Sigmoid colon (tissue), 7 donors: ENCODE measurements around the gene SNCB. TPM values are rescaled to one million over a fixed set of nuclear protein-coding genes. Genes with fewer than 3 reads are reported as not detected.

Experiments
- DNase-seq: peaks from one replicate; pipeline ENCODE4 v3.0.0-alpha.2; 2019
- H3K27ac ChIP-seq, 4 donors: fragments of 200-600 bp; sonication (generic); one replicate each; pipeline ENCODE4 v1.5.1; 2016 to 2019; ENCODE audit warnings: mild to moderate bottlenecking in 1 of 4
- H3K27me3 ChIP-seq, 3 donors: fragments of 200-600 bp; sonication (generic); one replicate each; pipeline ENCODE4 v1.5.1; 2019; ENCODE audit warnings: mild to moderate bottlenecking in 1 of 3
- H3K36me3 ChIP-seq, 4 donors: fragments of 200-600 bp; sonication (generic); one replicate each; pipeline ENCODE4 v1.5.1; 2016 to 2019
- H3K4me1 ChIP-seq, 4 donors: fragments of 200-600 bp; sonication (generic); one replicate each; pipeline ENCODE4 v1.5.1; 2017 to 2019
- H3K4me3 ChIP-seq, 4 donors: fragments of 200-600 bp; sonication (generic); one replicate each; pipeline ENCODE4 v1.5.1; 2017 to 2019; ENCODE audit warnings: mild to moderate bottlenecking in 2 of 4, moderate library complexity in 1 of 4
- H3K9me3 ChIP-seq, 4 donors: fragments of 200-600 bp in 3 of 4; sonication (generic) in 3 of 4; one replicate each; pipeline versions ENCODE4 v1.5.1 to v1.6.1; 2013 to 2019
- CTCF ChIP-seq, 4 experiments: fragments of 450-650 bp in 3 of 4; fragments of 200-600 bp in 1 of 4; IDR thresholded peaks; one replicate each; pipeline ENCODE4 v1.5.1; 2016 to 2019; ENCODE audit warnings: antibody characterized with exemption in 4 of 4, mild to moderate bottlenecking in 3 of 4, moderate library complexity in 2 of 4
- EP300 ChIP-seq, 4 donors: sonication (generic); formaldehyde crosslinking; IDR thresholded peaks; one replicate each; pipeline ENCODE4 v1.6.1; 2017; ENCODE audit warnings: antibody characterized with exemption in 4 of 4
- POLR2A ChIP-seq, 2 donors: fragments of 450-650 bp; IDR thresholded peaks; one replicate each; pipeline ENCODE4 v1.6.1; 2016; ENCODE audit warnings: antibody characterized with exemption in 2 of 2, mild to moderate bottlenecking in 2 of 2, moderate library complexity in 2 of 2
- POLR2AphosphoS5 ChIP-seq, 4 donors: sonication (generic); formaldehyde crosslinking; IDR thresholded peaks; one replicate each; pipeline ENCODE4 v1.6.1; 2017; ENCODE audit warnings: antibody characterized with exemption in 4 of 4
- WGBS, 2 donors: extraction: QIAGEN DNeasy Blood & Tissue Kit; methylation state at CpG; one replicate each; pipeline ENCODE4 v1.1.7; 2013; 5-methylcytosine and 5-hydroxymethylcytosine counted together
- intact Hi-C: fragments of 100-400 bp; cut with DNase I; formaldehyde crosslinking; loops from one replicate; pipeline ENCODE4 v1.15.1; 2023
- polyA plus RNA-seq, 3 donors: library from polyadenylated mRNA; stranded (reverse); fragments of 200-250 nt; gene quantifications; one replicate each; pipeline ENCODE4 v1.2.3, GENCODE V29; 2013
- total RNA-seq, 4 donors: library from RNA; depleted of rRNA; stranded (reverse); fragments of >200 nt; gene quantifications; one replicate each; pipeline ENCODE4 v1.1.0, GENCODE V29; 2016
- donor health status: healthy with polysubstance abuse.
- donor health status: Bipolar disorder and iron deficiency.
- donor health status: healthy.

The SNCB gene
- total and polyA plus RNA-seq, 7 donors, result 0.23 to 2.2 TPM; not detected in 5

- Histone ChIP-seq H3K36me3 (no peaks in the 10 kb centered on the region), H3K9me3 (no peaks in the 10 kb centered on the region), H3K4me3 (no peak overlapping the region), H3K27me3 (no peaks in the 10 kb centered on the region), H3K27ac (no peak overlapping the region), H3K4me1 (peaks cover 0 to 19% (median 11%) of the 10 kb centered on the region in 4 donors)
- 49 to 69% methylated on average over 14 to 15 of the region's 15 CpGs for WGBS, 2 donors
- intact Hi-C loops, result loop anchor here (10.0 kb wide), 3 partner anchors 68 to 372 kb away; partner anchors contain the start of genes HIGD2A and NOP16
- DNase-seq, result no peak
- TF ChIP-seq POLR2AphosphoS5 (IDR thresholded peaks at IDR 0.05) (no peak), POLR2A (IDR thresholded peaks at IDR 0.05) (no peak), CTCF (IDR thresholded peaks at IDR 0.05) (no peak), EP300 (IDR thresholded peaks at IDR 0.05) (no peak)
Observed at GRCh38 chr5:176642675-176643490, 12.5 kb upstream of the SNCB start.

GRCh38 chr5:176640616-176641015 is 10.3 kb upstream of the SNCB start:
- intact Hi-C loops, result loop anchor here (10.0 kb wide), 3 partner anchors 66 to 374 kb away; partner anchors contain the start of genes HIGD2A and NOP16
- peaks cover 0 to 8% (median 0%) of the 10 kb centered on the region in 4 donors for H3K4me1 ChIP-seq
- DNase-seq, result no peak
- TF ChIP-seq POLR2AphosphoS5 (IDR thresholded peaks at IDR 0.05) (no peak), CTCF (IDR thresholded peaks at IDR 0.05) (no peak), POLR2A (IDR thresholded peaks at IDR 0.05) (no peak), EP300 (IDR thresholded peaks at IDR 0.05) (no peak)
- WGBS, 2 donors, result 75 to 85% methylated on average over 4 of the region's 4 CpGs
- H3K27me3 ChIP-seq, result no peaks in the 10 kb centered on the region
- H3K27ac ChIP-seq, result peak overlapping the region in 2 of 4 donors; percentile 36 to 38
- H3K36me3 ChIP-seq, result no peaks in the 10 kb centered on the region
- H3K4me3 ChIP-seq, result no peak overlapping the region
- no peaks in the 10 kb centered on the region for H3K9me3 ChIP-seq

- Histone ChIP-seq H3K9me3 (no peaks in the 10 kb centered on the region), H3K27me3 (no peaks in the 10 kb centered on the region), H3K4me1 (peaks cover 0 to 8% (median 0%) of the 10 kb centered on the region in 4 donors), H3K27ac (peak overlapping the region in 2 of 4 donors; percentile 36 to 55), H3K4me3 (no peak overlapping the region), H3K36me3 (no peaks in the 10 kb centered on the region)
- TF ChIP-seq POLR2A (IDR thresholded peaks at IDR 0.05) (no peak), CTCF (IDR thresholded peaks at IDR 0.05) (no peak), EP300 (IDR thresholded peaks at IDR 0.05) (no peak), POLR2AphosphoS5 (IDR thresholded peaks at IDR 0.05) (peak in 2 of 4 donors; percentile 26 to 34)
- intact Hi-C loops, result loop anchor here (10.0 kb wide), 3 partner anchors 65 to 375 kb away; partner anchors contain the start of genes HIGD2A and NOP16
- DNase-seq, result peak; percentile 84
- WGBS, 2 donors, result 72% methylated on average over 4 of the region's 4 CpGs
Observed at GRCh38 chr5:176639981-176640380, 9.6 kb upstream of the SNCB start.

- Histone ChIP-seq H3K4me1 (peaks cover 0 to 8% (median 0%) of the 10 kb centered on the region in 4 donors), H3K36me3 (no peaks in the 10 kb centered on the region), H3K27me3 (no peaks in the 10 kb centered on the region), H3K9me3 (no peaks in the 10 kb centered on the region), H3K27ac (peak overlapping the region in 1 of 4 donors; percentile 55), H3K4me3 (no peak overlapping the region)
- intact Hi-C loops, result no loop called here
- 56 to 58% methylated on average over 4 of the region's 4 CpGs for WGBS, 2 donors
- no peak for DNase-seq
- TF ChIP-seq CTCF (IDR thresholded peaks at IDR 0.05) (no peak), POLR2AphosphoS5 (IDR thresholded peaks at IDR 0.05) (no peak), POLR2A (IDR thresholded peaks at IDR 0.05) (no peak), EP300 (IDR thresholded peaks at IDR 0.05) (no peak)
Observed at GRCh38 chr5:176639208-176639607, 8.9 kb upstream of the SNCB start.
